Activated T-helper 1 cell treated with anti-CD3 and anti-CD28 coated beads, Interleukin-2, amount 50 U/mL, for 16 hours (primary cell): ENCODE results near the gene KRTAP10-2.
"Not testable (repeated sequence)": the region's sequence is repeated elsewhere in the genome, so short reads cannot be mapped to it uniquely, and the experiment has no call there.

Experiments
- DNase-seq, 2 donors: peaks; one replicate each; pipeline ENCODE4 v3.0.0-alpha.2; 2020; ENCODE audit warnings: low read depth in 1 of 2, low spot score in 1 of 2

The KRTAP10-2 gene

GRCh38 chr21:44583089-44583799 is 31.9 kb upstream of the KRTAP10-2 start:
- DNase-seq: no peak

- no peak for DNase-seq
Observed at GRCh38 chr21:44582055-44582454, 30.8 kb upstream of the KRTAP10-2 start.

- DNase-seq: no peak
Observed at GRCh38 chr21:44581158-44581557, 29.9 kb upstream of the KRTAP10-2 start.

- DNase-seq: not testable (repeated sequence)
Observed at GRCh38 chr21:44580231-44580821, 29.0 kb upstream of the KRTAP10-2 start, which contains the start of gene KRTAP10-5. TSS of gene KRTAP10-5 (minus strand) at chr21:44580604. CDS start at chr21:44580578, 26 bp downstream.

GRCh38 chr21:44579833-44580144 is 28.5 kb upstream of the KRTAP10-2 start:
- no peak for DNase-seq

GRCh38 chr21:44579056-44579832 is 27.9 kb upstream of the KRTAP10-2 start:
- no peak for DNase-seq

GRCh38 chr21:44578371-44579055 is 27.2 kb upstream of the KRTAP10-2 start:
- no peak for DNase-seq

GRCh38 chr21:44576025-44576420 is 24.7 kb upstream of the KRTAP10-2 start:
- DNase-seq: no peak

GRCh38 chr21:44575307-44576024 is 24.2 kb upstream of the KRTAP10-2 start:
- no peak for DNase-seq

GRCh38 chr21:44574457-44575306 is 23.4 kb upstream of the KRTAP10-2 start:
- DNase-seq: no peak

GRCh38 chr21:44573630-44574456 is 22.5 kb upstream of the KRTAP10-2 start, which contains the start of gene KRTAP10-4:
TSS of gene KRTAP10-4 (plus strand) at chr21:44573729. CDS start at chr21:44573759, 30 bp downstream.
- DNase-seq: not testable (repeated sequence)

- no peak for DNase-seq
Observed at GRCh38 chr21:44572959-44573583, 21.8 kb upstream of the KRTAP10-2 start.

- DNase-seq: no peak
Observed at GRCh38 chr21:44571844-44572782, 20.8 kb upstream of the KRTAP10-2 start.

GRCh38 chr21:44571296-44571695 is 20.0 kb upstream of the KRTAP10-2 start:
- no peak for DNase-seq

GRCh38 chr21:44569861-44570517 is 18.7 kb upstream of the KRTAP10-2 start:
- DNase-seq: no peak

GRCh38 chr21:44568667-44569556 is 17.6 kb upstream of the KRTAP10-2 start:
- DNase-seq: no peak
